Testis (tissue), 2 donors: ENCODE results near the gene EXOC3L2.

Experiments
- POLR2A ChIP-seq: fragments of 450-650 bp; IDR thresholded peaks from one replicate; pipeline ENCODE4 v1.6.1; 2017; ENCODE audit warnings: antibody characterized with exemption, mild to moderate bottlenecking, moderate library complexity
- TF ChIP-seq, protein P1 (sequence below), 3 experiments: fragments of 450-650 bp in 2 of 3; fragments of 200-600 bp in 1 of 3; sonication (generic) in 1 of 3; IDR thresholded peaks; one replicate each; pipeline ENCODE4 v1.5.1; 2016 to 2019; ENCODE audit warnings: antibody characterized with exemption in 3 of 3, mild to moderate bottlenecking in 2 of 3, moderate library complexity in 1 of 3

DNA sequence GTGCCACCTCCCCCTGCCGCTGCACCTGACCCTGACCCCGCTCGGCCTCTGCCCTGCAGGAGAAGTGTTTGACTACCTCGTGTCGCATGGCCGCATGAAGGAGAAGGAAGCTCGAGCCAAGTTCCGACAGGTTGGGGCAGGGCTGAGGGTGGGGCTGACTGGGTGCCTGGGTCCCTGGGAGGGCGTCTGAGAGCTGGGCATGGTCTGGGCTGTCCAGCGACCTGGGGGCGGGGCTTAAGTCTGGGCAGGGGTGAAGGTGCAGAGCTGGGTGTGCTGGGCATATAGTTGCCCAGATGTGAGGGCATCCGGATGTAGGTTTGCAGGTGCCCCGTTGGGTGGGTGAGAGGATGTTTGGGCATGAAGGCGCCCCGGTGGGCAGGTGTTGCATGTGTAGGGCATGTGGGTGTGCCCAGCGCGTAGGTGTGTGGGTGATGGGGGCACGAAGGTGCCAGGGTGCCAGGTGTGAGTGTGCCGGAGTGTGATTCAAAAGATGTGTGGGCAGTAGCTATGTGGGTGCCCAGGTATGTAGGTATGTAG, 19.6 kb upstream of the EXOC3L2 start:
- TF ChIP-seq, protein P1, sequence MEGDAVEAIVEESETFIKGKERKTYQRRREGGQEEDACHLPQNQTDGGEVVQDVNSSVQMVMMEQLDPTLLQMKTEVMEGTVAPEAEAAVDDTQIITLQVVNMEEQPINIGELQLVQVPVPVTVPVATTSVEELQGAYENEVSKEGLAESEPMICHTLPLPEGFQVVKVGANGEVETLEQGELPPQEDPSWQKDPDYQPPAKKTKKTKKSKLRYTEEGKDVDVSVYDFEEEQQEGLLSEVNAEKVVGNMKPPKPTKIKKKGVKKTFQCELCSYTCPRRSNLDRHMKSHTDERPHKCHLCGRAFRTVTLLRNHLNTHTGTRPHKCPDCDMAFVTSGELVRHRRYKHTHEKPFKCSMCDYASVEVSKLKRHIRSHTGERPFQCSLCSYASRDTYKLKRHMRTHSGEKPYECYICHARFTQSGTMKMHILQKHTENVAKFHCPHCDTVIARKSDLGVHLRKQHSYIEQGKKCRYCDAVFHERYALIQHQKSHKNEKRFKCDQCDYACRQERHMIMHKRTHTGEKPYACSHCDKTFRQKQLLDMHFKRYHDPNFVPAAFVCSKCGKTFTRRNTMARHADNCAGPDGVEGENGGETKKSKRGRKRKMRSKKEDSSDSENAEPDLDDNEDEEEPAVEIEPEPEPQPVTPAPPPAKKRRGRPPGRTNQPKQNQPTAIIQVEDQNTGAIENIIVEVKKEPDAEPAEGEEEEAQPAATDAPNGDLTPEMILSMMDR (IDR thresholded peaks at IDR 0.05): no peak
- no peak for TF ChIP-seq POLR2A
